ENCODE results near the gene CHST8. TPM values are rescaled to one million over a fixed set of nuclear protein-coding genes. Genes with fewer than 3 reads are reported as not detected.

The CHST8 gene
- total RNA-seq, 1 experiment from 2014 or later: not detected

GRCh38 chr19:33724021-33724720 is 102.4 kb downstream of the CHST8 start:
- Mint-ChIP-seq H3K4me1 (ENCODE audit: insufficient read depth, unreplicated experiment) (no peaks in the 10 kb centered on the region), H3K27ac (ENCODE audit: low read depth, unreplicated experiment) (no peak overlapping the region), H3K4me3 (ENCODE audit: unreplicated experiment) (no peak overlapping the region), H3K36me3 (ENCODE audit: insufficient read depth, unreplicated experiment) (no peaks in the 10 kb centered on the region), H3K9me3 (ENCODE audit: unreplicated experiment) (peaks cover 30% of the 10 kb centered on the region), H3K27me3 (ENCODE audit: insufficient read depth, unreplicated experiment) (no peaks in the 10 kb centered on the region)
- intact Hi-C loops (cut with micrococcal nuclease): no loop called here
- POLR2A ChIA-PET: no interaction called here
- CTCF ChIA-PET: interaction anchor here (0.6 to 1.3 kb wide), 2 partner anchors 15 to 318 kb away, joined by 4 to 6 read pairs; no protein-coding TSS in a partner anchor
- DNase-seq (ENCODE audit: unreplicated experiment): no peak
- no TSS peak for BruUV-seq (replicated peaks)
- TF ChIP-seq, protein P1, sequence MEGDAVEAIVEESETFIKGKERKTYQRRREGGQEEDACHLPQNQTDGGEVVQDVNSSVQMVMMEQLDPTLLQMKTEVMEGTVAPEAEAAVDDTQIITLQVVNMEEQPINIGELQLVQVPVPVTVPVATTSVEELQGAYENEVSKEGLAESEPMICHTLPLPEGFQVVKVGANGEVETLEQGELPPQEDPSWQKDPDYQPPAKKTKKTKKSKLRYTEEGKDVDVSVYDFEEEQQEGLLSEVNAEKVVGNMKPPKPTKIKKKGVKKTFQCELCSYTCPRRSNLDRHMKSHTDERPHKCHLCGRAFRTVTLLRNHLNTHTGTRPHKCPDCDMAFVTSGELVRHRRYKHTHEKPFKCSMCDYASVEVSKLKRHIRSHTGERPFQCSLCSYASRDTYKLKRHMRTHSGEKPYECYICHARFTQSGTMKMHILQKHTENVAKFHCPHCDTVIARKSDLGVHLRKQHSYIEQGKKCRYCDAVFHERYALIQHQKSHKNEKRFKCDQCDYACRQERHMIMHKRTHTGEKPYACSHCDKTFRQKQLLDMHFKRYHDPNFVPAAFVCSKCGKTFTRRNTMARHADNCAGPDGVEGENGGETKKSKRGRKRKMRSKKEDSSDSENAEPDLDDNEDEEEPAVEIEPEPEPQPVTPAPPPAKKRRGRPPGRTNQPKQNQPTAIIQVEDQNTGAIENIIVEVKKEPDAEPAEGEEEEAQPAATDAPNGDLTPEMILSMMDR (IDR thresholded peaks at IDR 0.05; ENCODE audit: unreplicated experiment): no peak

DNA sequence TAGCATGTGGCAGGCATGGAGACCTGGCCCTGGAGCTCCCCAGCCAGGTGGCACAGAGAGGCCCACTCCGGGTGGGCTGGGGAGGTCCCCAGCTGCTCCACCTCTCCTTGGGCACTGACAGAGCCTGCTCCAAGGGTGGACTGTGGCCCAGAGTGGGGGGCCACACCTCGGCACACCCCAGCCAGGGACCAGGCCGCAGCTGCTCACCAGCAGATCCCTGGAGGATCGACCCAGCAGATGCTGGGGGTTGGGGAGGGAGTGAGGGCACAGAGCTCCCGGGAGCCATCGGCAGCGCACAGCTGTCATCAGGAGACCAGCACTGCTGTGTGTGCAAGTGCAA is 102.9 kb downstream of the CHST8 start:
- intact Hi-C loops (cut with micrococcal nuclease): no loop called here
- no peaks in the 10 kb centered on the region for H3K27me3 Mint-ChIP-seq (ENCODE audit: insufficient read depth, unreplicated experiment)
- CTCF ChIA-PET: interaction anchor here (1.3 kb wide), 1 partner anchor 15 kb away, joined by 4 read pairs; no protein-coding TSS in a partner anchor

DNA sequence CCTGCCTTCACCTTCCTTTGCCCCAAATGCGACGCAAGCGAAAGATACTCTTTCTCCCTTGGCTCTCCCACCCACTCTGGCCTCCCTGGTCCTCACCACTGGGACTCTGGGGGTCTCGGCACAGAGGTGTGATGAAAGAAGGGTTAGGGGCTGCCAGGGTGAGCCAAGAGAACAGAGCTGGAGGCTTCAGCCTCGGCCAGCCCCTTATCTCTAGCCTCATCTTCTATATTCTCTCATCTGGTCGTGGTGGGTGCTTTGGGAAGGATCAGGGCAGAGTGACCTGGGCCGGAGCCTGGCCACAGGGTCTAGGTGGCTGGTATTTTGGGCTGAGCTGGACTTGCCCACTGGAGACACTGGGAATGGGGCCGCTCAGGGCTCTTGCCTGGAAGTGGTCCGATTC is 103.8 kb downstream of the CHST8 start:
- BruUV-seq (replicated peaks): no TSS peak
- CTCF ChIA-PET: interaction anchor here (1.3 kb wide), 1 partner anchor 14 kb away, joined by 4 read pairs; no protein-coding TSS in a partner anchor
- intact Hi-C loops (cut with micrococcal nuclease): no loop called here
- DNase-seq (ENCODE audit: unreplicated experiment): no peak
- TF ChIP-seq, protein P1 (IDR thresholded peaks at IDR 0.05; ENCODE audit: unreplicated experiment): no peak
- Mint-ChIP-seq H3K4me3 (ENCODE audit: unreplicated experiment) (no peak overlapping the region), H3K4me1 (ENCODE audit: insufficient read depth, unreplicated experiment) (no peaks in the 10 kb centered on the region), H3K27ac (ENCODE audit: low read depth, unreplicated experiment) (no peak overlapping the region), H3K36me3 (ENCODE audit: insufficient read depth, unreplicated experiment) (no peaks in the 10 kb centered on the region), H3K27me3 (ENCODE audit: insufficient read depth, unreplicated experiment) (no peaks in the 10 kb centered on the region), H3K9me3 (ENCODE audit: unreplicated experiment) (peaks cover 23% of the 10 kb centered on the region)
- POLR2A ChIA-PET: no interaction called here

More for the DNA sequence above, 102.9 kb downstream of the CHST8 start:
- Mint-ChIP-seq H3K9me3 (ENCODE audit: unreplicated experiment) (peaks cover 30% of the 10 kb centered on the region), H3K4me1 (ENCODE audit: insufficient read depth, unreplicated experiment) (no peaks in the 10 kb centered on the region), H3K27ac (ENCODE audit: low read depth, unreplicated experiment) (no peak overlapping the region), H3K36me3 (ENCODE audit: insufficient read depth, unreplicated experiment) (no peaks in the 10 kb centered on the region), H3K4me3 (ENCODE audit: unreplicated experiment) (no peak overlapping the region)
- TF ChIP-seq, protein P1 (IDR thresholded peaks at IDR 0.05; ENCODE audit: unreplicated experiment): no peak
- POLR2A ChIA-PET: no interaction called here
- BruUV-seq (replicated peaks): no TSS peak
- DNase-seq (ENCODE audit: unreplicated experiment): no peak

DNA sequence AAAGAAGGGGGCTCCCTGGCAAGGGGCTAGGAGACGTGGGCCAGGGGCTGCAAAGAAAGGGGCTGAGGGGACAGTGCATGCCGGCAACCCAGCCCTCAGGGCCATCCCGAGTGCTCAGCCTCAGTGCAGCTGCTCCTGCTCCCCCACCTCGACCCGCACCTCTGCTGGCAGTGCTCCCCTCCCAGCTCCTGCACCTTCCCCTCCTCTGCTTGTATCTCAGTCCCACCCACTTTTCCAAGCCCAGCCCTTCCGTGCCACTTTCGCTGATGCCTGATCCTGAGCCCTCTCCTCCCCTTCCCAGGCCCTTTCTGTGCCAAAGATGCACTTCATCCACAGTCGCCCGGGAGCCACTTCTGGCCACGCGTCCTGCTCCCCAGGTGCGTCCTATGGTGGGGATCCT is 105.0 kb downstream of the CHST8 start:
- no peak overlapping the region for H3K27ac Mint-ChIP-seq (ENCODE audit: low read depth, unreplicated experiment)
- no peaks in the 10 kb centered on the region for H3K4me1 Mint-ChIP-seq (ENCODE audit: insufficient read depth, unreplicated experiment)
- DNase-seq (ENCODE audit: unreplicated experiment): no peak
- intact Hi-C loops (cut with micrococcal nuclease): no loop called here
- H3K27me3 Mint-ChIP-seq (ENCODE audit: insufficient read depth, unreplicated experiment): no peaks in the 10 kb centered on the region
- ChIA-PET CTCF (no interaction called here), POLR2A (no interaction called here)
- no peak overlapping the region for H3K4me3 Mint-ChIP-seq (ENCODE audit: unreplicated experiment)
- no TSS peak for BruUV-seq (replicated peaks)
- H3K36me3 Mint-ChIP-seq (ENCODE audit: insufficient read depth, unreplicated experiment): no peaks in the 10 kb centered on the region
- TF ChIP-seq, protein P1 (IDR thresholded peaks at IDR 0.05; ENCODE audit: unreplicated experiment): no peak
- peaks cover 14% of the 10 kb centered on the region for H3K9me3 Mint-ChIP-seq (ENCODE audit: unreplicated experiment)
